HL-60 (cell line): ENCODE data around the gene MOV10L1.

Experiments
- GABPA ChIP-seq: IDR thresholded peaks from 2 replicates; pipeline ENCODE4 v1.6.1; 2012; ENCODE audit warnings: low read depth
- POLR2AphosphoS5 ChIP-seq: IDR thresholded peaks from 2 replicates; pipeline ENCODE4 v1.6.1; 2012; ENCODE audit warnings: low read depth
- TF ChIP-seq, protein P1 (sequence below): IDR thresholded peaks from one replicate; pipeline ENCODE4 v1.5.1; 2011; ENCODE audit warnings: low read length, control low read depth, inconsistent platforms; ENCODE audit not compliant: insufficient read depth
- TF ChIP-seq, protein P2 (sequence below): IDR thresholded peaks from 2 replicates; pipeline ENCODE4 v1.6.1; 2012; ENCODE audit warnings: low read depth; ENCODE audit not compliant: insufficient replicate concordance

DNA sequence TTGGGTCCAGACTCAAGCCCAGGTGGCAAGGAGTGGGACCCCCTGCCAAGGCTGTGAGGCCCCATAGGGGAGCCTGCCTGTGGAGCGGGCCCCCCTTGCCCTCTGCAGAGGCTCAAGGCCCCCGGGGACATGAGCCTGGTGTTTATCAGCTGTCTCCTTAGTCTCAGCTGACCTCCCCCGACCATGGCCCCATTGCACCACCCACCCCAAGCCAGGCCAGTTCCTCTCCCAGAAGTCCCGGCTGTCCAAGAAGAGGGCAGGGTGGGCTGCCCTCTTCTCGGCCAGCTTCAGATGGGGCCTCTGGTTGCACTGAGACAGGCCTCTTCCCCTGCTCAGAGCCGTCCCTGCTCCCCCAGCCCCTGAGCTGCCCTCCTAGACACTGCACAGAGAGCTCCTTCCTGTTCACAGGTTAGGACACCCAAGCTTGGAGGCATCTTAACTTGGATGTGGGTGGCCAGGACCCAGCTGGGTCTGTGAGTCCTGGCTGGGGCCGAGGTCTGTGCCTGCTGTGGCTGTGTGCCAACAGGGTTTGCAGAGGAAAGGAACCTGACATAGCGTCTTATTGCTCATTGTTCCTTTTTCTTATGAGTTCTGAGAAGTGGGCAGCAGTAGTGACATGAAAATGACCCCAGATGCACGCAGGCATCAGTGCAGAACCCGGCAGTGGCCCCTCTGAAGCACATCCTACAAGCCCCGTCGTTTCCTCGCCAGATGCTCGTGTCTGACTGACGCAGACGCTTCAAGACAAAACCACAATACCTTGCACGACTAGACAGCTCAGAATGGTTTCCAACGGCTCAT lies 101.3 kb downstream of the MOV10L1 start:
- TF ChIP-seq, protein P1, sequence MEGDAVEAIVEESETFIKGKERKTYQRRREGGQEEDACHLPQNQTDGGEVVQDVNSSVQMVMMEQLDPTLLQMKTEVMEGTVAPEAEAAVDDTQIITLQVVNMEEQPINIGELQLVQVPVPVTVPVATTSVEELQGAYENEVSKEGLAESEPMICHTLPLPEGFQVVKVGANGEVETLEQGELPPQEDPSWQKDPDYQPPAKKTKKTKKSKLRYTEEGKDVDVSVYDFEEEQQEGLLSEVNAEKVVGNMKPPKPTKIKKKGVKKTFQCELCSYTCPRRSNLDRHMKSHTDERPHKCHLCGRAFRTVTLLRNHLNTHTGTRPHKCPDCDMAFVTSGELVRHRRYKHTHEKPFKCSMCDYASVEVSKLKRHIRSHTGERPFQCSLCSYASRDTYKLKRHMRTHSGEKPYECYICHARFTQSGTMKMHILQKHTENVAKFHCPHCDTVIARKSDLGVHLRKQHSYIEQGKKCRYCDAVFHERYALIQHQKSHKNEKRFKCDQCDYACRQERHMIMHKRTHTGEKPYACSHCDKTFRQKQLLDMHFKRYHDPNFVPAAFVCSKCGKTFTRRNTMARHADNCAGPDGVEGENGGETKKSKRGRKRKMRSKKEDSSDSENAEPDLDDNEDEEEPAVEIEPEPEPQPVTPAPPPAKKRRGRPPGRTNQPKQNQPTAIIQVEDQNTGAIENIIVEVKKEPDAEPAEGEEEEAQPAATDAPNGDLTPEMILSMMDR, result no peak
- no peak for TF ChIP-seq GABPA
- TF ChIP-seq, protein P2, sequence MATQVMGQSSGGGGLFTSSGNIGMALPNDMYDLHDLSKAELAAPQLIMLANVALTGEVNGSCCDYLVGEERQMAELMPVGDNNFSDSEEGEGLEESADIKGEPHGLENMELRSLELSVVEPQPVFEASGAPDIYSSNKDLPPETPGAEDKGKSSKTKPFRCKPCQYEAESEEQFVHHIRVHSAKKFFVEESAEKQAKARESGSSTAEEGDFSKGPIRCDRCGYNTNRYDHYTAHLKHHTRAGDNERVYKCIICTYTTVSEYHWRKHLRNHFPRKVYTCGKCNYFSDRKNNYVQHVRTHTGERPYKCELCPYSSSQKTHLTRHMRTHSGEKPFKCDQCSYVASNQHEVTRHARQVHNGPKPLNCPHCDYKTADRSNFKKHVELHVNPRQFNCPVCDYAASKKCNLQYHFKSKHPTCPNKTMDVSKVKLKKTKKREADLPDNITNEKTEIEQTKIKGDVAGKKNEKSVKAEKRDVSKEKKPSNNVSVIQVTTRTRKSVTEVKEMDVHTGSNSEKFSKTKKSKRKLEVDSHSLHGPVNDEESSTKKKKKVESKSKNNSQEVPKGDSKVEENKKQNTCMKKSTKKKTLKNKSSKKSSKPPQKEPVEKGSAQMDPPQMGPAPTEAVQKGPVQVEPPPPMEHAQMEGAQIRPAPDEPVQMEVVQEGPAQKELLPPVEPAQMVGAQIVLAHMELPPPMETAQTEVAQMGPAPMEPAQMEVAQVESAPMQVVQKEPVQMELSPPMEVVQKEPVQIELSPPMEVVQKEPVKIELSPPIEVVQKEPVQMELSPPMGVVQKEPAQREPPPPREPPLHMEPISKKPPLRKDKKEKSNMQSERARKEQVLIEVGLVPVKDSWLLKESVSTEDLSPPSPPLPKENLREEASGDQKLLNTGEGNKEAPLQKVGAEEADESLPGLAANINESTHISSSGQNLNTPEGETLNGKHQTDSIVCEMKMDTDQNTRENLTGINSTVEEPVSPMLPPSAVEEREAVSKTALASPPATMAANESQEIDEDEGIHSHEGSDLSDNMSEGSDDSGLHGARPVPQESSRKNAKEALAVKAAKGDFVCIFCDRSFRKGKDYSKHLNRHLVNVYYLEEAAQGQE, result no peak
- no peak; the same call in 1 of the 2 replicates for TF ChIP-seq POLR2AphosphoS5
